ENCODE results near the gene MSH5.
A peak's percentile ranks its signal among the peaks of the same experiment; 100 is the strongest.

Gene MSH5

DNA sequence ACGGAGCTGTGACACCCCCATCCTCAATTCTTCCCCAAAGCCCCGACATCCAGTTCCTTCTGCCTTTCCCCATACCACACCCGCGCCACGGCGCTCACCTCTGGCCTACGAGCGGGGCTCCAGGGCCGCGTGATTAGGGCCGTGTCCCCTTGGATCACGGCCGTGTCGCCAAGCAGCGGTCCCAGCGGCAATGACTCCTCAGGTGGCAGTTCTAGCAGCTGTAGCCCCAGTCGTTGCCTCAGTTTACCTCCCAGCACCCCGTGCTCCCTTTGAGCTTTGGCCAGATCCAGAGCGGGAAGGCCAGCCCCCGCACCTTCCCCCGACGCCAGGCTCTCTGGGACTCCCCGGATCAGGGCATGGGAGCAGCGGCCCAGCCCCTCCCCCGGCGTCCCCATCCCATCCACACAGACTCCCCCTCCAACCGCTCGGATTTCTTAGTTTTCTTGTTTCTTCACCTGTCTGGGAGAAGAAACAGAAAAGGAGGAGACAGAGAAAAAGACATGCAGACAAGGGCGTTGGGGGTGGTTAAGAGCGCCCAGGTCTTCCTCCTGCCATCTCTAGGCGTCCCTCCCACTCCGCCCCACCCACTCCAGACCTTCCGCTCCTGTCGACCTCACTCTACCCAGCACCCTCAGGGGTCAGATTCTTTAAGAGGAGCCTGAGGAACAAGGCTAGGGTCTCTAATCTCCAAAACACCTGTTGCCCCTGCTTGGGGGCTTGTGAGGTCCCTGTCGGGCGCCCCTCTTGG lies 10.9 kb upstream of the MSH5 start, which contains the start of gene DDAH2:
Gene DDAH2, minus strand, starts transcription at position 533 of the 748 bp plus-strand sequence. Its CDS starts 138 bp downstream, at position 395.
- Histone ChIP-seq H3K36me3 (ENCODE audit: insufficient read depth, low read length) (peaks cover 58% of the 10 kb centered on the region), H3K4me3 (ENCODE audit: low read length) (peak within 1 kb of the TSS; percentile 87), H3K9me3 (ENCODE audit: low read length) (no peaks in the 10 kb centered on the region), H2AFZ (ENCODE audit: low read depth, low read length) (no peak within 1 kb of the TSS), H3K27me3 (ENCODE audit: insufficient read depth, low read length) (no peaks in the 10 kb centered on the region), H3K4me1 (ENCODE audit: insufficient read depth, low read length) (peaks cover 16% of the 10 kb centered on the region)

DNA sequence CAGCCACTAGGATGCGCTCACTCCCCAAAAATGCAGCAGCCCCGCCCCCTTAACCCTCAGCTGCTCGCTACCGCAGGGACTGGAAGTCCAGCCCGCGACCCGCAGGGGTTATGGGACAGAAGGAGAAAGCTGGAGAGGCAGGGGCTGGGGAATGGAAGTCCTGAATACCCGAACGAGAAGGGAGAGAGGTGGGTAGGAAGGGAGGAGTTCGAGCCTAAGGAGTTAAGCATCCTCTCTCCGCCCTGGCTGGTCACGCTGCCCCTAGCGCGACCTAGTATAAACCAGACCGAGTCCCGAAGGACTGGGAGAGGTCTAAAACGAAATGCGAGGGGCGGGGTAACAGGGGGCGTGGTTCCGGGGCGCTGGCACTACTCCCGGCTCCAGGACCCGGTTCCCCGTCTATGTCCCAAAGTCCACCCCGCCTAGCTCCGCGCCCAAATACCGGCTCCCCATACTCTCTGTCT lies 10.3 kb upstream of the MSH5 start:
- Histone ChIP-seq H3K4me3 (ENCODE audit: low read length) (peak overlapping the region; percentile 87), H3K9me3 (ENCODE audit: low read length) (no peaks in the 10 kb centered on the region), H3K36me3 (ENCODE audit: insufficient read depth, low read length) (peaks cover 60% of the 10 kb centered on the region), H3K4me1 (ENCODE audit: insufficient read depth, low read length) (peaks cover 22% of the 10 kb centered on the region), H3K27me3 (ENCODE audit: insufficient read depth, low read length) (no peaks in the 10 kb centered on the region), H2AFZ (ENCODE audit: low read depth, low read length) (no peak overlapping the region)

DNA sequence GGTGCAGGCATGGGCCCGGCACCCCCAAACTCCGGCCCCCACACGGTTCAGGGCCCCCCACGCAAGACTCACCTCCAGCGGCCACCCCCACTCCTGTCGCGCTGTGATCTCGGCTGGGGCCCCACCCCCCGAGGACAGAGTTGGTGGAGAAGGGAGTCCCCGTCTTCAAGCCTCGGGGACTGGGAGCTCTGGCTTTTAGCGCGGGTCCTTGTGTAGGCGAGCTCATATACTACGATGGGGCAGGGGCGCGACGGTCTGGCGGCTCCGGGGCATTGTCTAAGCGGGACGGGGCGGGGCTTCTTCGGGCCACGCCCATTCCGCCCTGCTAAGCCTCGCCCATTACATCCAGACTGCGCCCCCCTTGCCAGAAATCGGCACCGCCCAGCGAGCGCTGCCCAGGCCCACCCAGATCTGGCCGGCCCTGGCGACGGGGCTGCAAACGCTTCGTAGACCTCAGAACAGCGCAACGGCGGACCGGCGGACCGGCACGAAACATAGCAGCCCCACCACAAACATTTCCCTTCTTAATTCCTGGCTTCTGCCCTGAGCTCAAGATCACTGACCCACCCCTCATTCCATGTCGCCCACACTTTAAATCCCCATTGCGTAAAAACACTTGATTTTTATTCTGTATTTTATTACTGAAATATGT lies 9.7 kb upstream of the MSH5 start:
- Histone ChIP-seq H3K4me3 (ENCODE audit: low read length) (peak overlapping the region; percentile 87), H3K36me3 (ENCODE audit: insufficient read depth, low read length) (peaks cover 59% of the 10 kb centered on the region), H3K4me1 (ENCODE audit: insufficient read depth, low read length) (peaks cover 27% of the 10 kb centered on the region), H2AFZ (ENCODE audit: low read depth, low read length) (no peak overlapping the region), H3K27me3 (ENCODE audit: insufficient read depth, low read length) (no peaks in the 10 kb centered on the region), H3K9me3 (ENCODE audit: low read length) (no peaks in the 10 kb centered on the region)

DNA sequence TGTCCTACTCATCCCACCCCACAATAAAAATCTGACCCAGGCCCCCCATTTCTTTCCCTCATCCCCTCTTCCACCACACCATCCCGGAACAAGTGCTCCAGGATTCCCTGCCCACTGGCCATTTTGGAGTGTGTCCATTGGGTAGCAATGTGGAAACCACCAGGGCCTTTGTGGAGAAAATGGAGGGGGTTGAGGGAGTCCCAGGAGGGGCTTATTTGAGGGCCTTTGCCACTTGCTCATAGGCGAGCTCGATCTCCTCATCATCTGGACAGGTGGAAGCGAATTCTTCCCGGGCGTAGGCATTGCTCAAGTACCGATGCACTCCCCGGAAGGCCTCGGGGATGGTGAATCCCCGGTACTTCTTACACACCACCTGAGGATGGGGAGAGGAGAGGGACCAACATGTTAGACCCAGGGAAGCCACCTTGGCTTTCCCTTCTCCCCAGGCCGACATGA lies 9.1 kb upstream of the MSH5 start:
- H2AFZ ChIP-seq (ENCODE audit: low read depth, low read length), result no peak overlapping the region
- no peaks in the 10 kb centered on the region for H3K9me3 ChIP-seq (ENCODE audit: low read length)
- H3K4me3 ChIP-seq (ENCODE audit: low read length), result peak overlapping the region; percentile 87
- no peaks in the 10 kb centered on the region for H3K27me3 ChIP-seq (ENCODE audit: insufficient read depth, low read length)
- peaks cover 30% of the 10 kb centered on the region for H3K4me1 ChIP-seq (ENCODE audit: insufficient read depth, low read length)
- H3K36me3 ChIP-seq (ENCODE audit: insufficient read depth, low read length), result peaks cover 57% of the 10 kb centered on the region

GRCh38 chr6:31732029-31732428 lies 7.8 kb upstream of the MSH5 start:
- Histone ChIP-seq H3K9me3 (ENCODE audit: low read length) (no peaks in the 10 kb centered on the region), H3K4me1 (ENCODE audit: insufficient read depth, low read length) (peaks cover 38% of the 10 kb centered on the region)

GRCh38 chr6:31733734-31734133 lies 6.1 kb upstream of the MSH5 start:
- no peak overlapping the region for H3K4me3 ChIP-seq (ENCODE audit: low read length)

More at GRCh38 chr6:31732029-31732428, 7.8 kb upstream of the MSH5 start:
- H3K4me3 ChIP-seq (ENCODE audit: low read length), result no peak overlapping the region
- H3K36me3 ChIP-seq (ENCODE audit: insufficient read depth, low read length), result peaks cover 44% of the 10 kb centered on the region
- H3K27me3 ChIP-seq (ENCODE audit: insufficient read depth, low read length), result no peaks in the 10 kb centered on the region
- H2AFZ ChIP-seq (ENCODE audit: low read depth, low read length), result no peak overlapping the region

DNA sequence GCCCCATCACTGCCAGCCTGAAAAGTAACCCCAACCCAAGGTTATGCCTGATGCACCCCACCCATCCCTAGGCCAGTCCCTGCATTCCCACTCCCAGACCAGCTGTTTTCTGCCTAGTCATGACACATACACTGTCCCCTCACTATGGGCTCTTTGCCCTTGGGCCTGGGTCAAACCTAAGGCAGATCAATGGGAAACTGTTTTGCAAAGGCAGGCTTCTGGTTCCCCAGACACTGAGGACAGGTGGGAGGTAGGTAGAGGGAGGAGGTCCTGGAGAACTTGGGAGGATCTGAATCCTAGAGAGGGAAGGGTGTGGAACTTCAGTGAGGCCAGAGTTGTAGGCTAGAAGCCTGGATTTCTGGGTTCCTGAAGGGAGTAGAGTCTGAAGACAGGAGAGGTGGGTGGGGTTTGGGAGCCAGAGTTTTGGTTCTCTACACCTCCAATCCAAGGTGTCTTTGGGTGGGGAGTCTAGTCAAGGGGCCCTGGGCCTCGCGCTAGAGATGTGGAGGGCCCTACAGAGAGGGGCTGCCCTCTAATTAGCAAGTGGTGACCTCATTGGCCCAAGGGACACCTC lies 5.5 kb upstream of the MSH5 start:
- H3K36me3 ChIP-seq (ENCODE audit: insufficient read depth, low read length), result peaks cover 29% of the 10 kb centered on the region

More at GRCh38 chr6:31733734-31734133, 6.1 kb upstream of the MSH5 start:
- no peak overlapping the region for H2AFZ ChIP-seq (ENCODE audit: low read depth, low read length)
- no peaks in the 10 kb centered on the region for H3K27me3 ChIP-seq (ENCODE audit: insufficient read depth, low read length)
- peaks cover 29% of the 10 kb centered on the region for H3K36me3 ChIP-seq (ENCODE audit: insufficient read depth, low read length)
- H3K4me1 ChIP-seq (ENCODE audit: insufficient read depth, low read length), result peaks cover 51% of the 10 kb centered on the region
- H3K9me3 ChIP-seq (ENCODE audit: low read length), result no peaks in the 10 kb centered on the region

GRCh38 chr6:31734821-31735406 lies 4.9 kb upstream of the MSH5 start:
- H2AFZ ChIP-seq (ENCODE audit: low read depth, low read length), result no peak overlapping the region
- peak overlapping the region; percentile 85 for H3K4me3 ChIP-seq (ENCODE audit: low read length)
- peaks cover 29% of the 10 kb centered on the region for H3K36me3 ChIP-seq (ENCODE audit: insufficient read depth, low read length)
- H3K4me1 ChIP-seq (ENCODE audit: insufficient read depth, low read length), result peaks cover 54% of the 10 kb centered on the region
- H3K27me3 ChIP-seq (ENCODE audit: insufficient read depth, low read length), result no peaks in the 10 kb centered on the region
- no peaks in the 10 kb centered on the region for H3K9me3 ChIP-seq (ENCODE audit: low read length)

More for the DNA sequence above, 5.5 kb upstream of the MSH5 start:
- no peaks in the 10 kb centered on the region for H3K9me3 ChIP-seq (ENCODE audit: low read length)
- no peaks in the 10 kb centered on the region for H3K27me3 ChIP-seq (ENCODE audit: insufficient read depth, low read length)
- H3K4me3 ChIP-seq (ENCODE audit: low read length), result peak overlapping the region; percentile 85
- no peak overlapping the region for H2AFZ ChIP-seq (ENCODE audit: low read depth, low read length)
- H3K4me1 ChIP-seq (ENCODE audit: insufficient read depth, low read length), result peaks cover 51% of the 10 kb centered on the region

DNA sequence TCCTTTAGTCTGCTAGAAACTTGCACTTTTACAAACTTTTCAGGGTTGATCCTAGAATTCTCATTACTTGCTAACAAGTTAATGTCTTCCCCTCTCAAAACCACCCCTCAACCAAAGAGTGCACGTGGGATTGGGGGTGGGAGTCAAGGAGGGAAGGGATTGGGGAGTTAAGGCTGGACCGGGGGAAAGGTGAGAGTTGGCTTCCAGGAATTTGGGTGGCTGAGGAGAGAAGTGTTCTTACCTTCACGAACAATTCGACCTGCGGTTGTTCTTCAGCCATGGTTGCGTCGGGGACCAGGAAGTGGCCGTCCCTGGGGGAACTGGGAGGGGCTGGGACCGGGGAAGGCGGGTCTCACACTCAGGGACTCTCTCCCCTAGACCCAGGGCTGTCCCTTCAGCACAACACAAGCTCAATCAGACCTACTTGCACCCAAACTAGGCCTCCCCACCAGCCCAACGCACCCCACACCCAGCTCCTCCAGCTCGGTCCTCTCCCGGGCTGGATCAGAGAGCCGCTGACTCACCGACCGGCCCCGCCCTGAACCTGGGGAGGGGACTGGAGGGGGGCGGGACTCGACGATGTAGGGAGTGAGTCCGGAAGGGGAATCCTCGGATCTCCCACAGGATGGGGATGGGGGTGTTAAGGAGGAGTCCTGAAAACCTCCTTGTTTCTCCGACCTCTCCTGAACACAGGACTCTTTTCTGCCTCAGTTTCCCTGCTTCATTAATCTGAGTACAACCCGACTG lies 3.6 kb upstream of the MSH5 start, which contains the start of gene CLIC1:
Gene CLIC1, minus strand, starts transcription at position 510 of the 747 bp plus-strand sequence. Its CDS starts 230 bp downstream, at position 280.
- Histone ChIP-seq H3K9me3 (ENCODE audit: low read length) (no peaks in the 10 kb centered on the region), H3K4me3 (ENCODE audit: low read length) (peak within 1 kb of the TSS; percentile 85), H3K4me1 (ENCODE audit: insufficient read depth, low read length) (peaks cover 51% of the 10 kb centered on the region), H2AFZ (ENCODE audit: low read depth, low read length) (peak within 1 kb of the TSS; percentile 5), H3K36me3 (ENCODE audit: insufficient read depth, low read length) (peaks cover 26% of the 10 kb centered on the region), H3K27me3 (ENCODE audit: insufficient read depth, low read length) (no peaks in the 10 kb centered on the region)

- Histone ChIP-seq H3K4me3 (ENCODE audit: low read length) (peak overlapping the region; percentile 85), H3K27me3 (ENCODE audit: insufficient read depth, low read length) (no peaks in the 10 kb centered on the region), H3K4me1 (ENCODE audit: insufficient read depth, low read length) (peaks cover 51% of the 10 kb centered on the region), H3K36me3 (ENCODE audit: insufficient read depth, low read length) (peaks cover 27% of the 10 kb centered on the region), H2AFZ (ENCODE audit: low read depth, low read length) (peak overlapping the region; percentile 5), H3K9me3 (ENCODE audit: low read length) (no peaks in the 10 kb centered on the region)
Observed at GRCh38 chr6:31736768-31737314, 3.0 kb upstream of the MSH5 start.

DNA sequence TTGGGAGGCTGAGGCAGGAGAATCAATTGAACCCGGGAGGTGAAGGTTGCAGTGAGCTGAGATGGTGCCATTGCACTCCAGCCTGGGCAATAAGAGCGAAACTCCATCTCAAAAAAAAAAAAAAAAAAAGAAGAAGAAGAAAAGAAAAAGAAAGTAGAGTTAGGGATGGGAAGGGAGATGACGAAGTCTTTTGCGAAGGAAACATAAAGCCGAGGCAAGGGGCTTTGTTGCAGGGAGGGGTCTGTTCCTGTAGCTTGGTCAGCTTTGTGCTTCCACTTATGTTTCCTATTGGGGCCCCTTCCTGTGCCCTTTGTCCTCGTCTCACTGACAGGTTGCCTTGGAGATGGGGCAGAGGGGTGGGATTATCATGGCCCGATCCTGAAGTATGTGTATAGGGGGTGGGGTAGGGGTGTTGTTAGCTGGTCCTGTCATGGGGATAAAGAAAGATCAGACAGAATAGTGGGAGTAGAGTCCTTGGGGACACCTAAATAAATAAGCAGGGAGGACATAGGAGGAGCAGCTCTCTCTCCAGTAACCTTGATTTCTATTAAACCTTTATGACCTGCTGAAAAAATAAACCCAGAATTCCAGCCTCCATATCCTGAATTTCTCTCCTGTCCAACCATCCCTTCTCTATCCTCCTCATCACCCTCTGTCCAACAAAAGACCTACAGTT lies 2.4 kb upstream of the MSH5 start:
- no peak overlapping the region for H2AFZ ChIP-seq (ENCODE audit: low read depth, low read length)
- H3K27me3 ChIP-seq (ENCODE audit: insufficient read depth, low read length), result no peaks in the 10 kb centered on the region
- H3K36me3 ChIP-seq (ENCODE audit: insufficient read depth, low read length), result peaks cover 26% of the 10 kb centered on the region
- peak overlapping the region; percentile 85 for H3K4me3 ChIP-seq (ENCODE audit: low read length)
- no peaks in the 10 kb centered on the region for H3K9me3 ChIP-seq (ENCODE audit: low read length)
- H3K4me1 ChIP-seq (ENCODE audit: insufficient read depth, low read length), result peaks cover 51% of the 10 kb centered on the region

Measured in neuron (in vitro differentiated cells).